HepG2 (cell line): ENCODE measurements around the gene FNIP2. TPM values are rescaled to one million over a fixed set of nuclear protein-coding genes. Genes with fewer than 3 reads are reported as not detected.

Source experiments
- ATAC-seq: fragments of 200-7000 bp; cut with Tn5 transposase; 3 replicates; pipeline ENCODE4 v1.9.1; 2020; ENCODE audit warnings: mild to moderate bottlenecking, moderate library complexity
- BruUV-seq: library from RNA; stranded (reverse); fragments of 400-500 nt; replicated peaks from 2 replicates; lab custom pipeline; 2021; lab: Mats Ljungman, UMichigan
- CTCF ChIA-PET: fragments of 300-600 bp; formaldehyde crosslinking; extraction: SDS; loops from one replicate; lab custom pipeline; 2021; ENCODE audit warnings: low total read pairs, inconsistent platforms, low intra/inter-chr PET ratio; lab: Yijun Ruan, JAX
- POLR2A ChIA-PET: fragments of 350-600 bp; sonication (Branson Sonifier 250); formaldehyde crosslinking; loops from one replicate; lab custom pipeline; 2020; ENCODE audit warnings: antibody characterized with exemption, inconsistent platforms; lab: Yijun Ruan, JAX
- DNase-seq: peaks from one replicate; pipeline ENCODE4 v3.0.0-alpha.2; 2015; ENCODE audit warnings: low spot score
- FAIRE-seq: peaks from 3 replicates; lab custom pipeline; 2011; peaks lifted over from hg19 to GRCh38; lab: Jason Lieb, UNC
- H2AFZ ChIP-seq: one replicate; pipeline ENCODE4 v1.6.1; 2011; ENCODE audit warnings: low read length, inconsistent platforms
- H3K27ac ChIP-seq: fragments of 300-600 bp; 3 replicates; pipeline ENCODE4 v1.8.0; 2011; ENCODE audit warnings: mixed run types, mild to moderate bottlenecking, mixed read lengths, low read length, inconsistent platforms; ENCODE audit not compliant: insufficient read depth; ENCODE audit errors: extremely low read length
- H3K27me3 ChIP-seq, 2 experiments: fragments of 200-600 bp in 1 of 2; 2 replicates in 1 of 2; 3 replicates in 1 of 2; pipeline versions ENCODE4 v1.6.0 to v1.8.0; 2011; ENCODE audit warnings: low read length in 2 of 2, mild to moderate bottlenecking in 2 of 2, moderate library complexity in 2 of 2, inconsistent platforms in 1 of 2; ENCODE audit not compliant: insufficient read depth in 2 of 2, control insufficient read depth in 1 of 2
- H3K36me3 ChIP-seq, 2 experiments: fragments of 200-600 bp in 1 of 2; replicated peaks in 1 of 2; 2 replicates in 1 of 2; 3 replicates in 1 of 2; pipeline versions ENCODE4 v1.5.1 to v1.8.0; 2011; ENCODE audit warnings: low read length in 2 of 2, inconsistent platforms in 1 of 2; ENCODE audit not compliant: insufficient read depth in 2 of 2, control insufficient read depth in 1 of 2
- H3K4me1 ChIP-seq: 2 replicates; pipeline ENCODE4 v1.5.1; 2012; ENCODE audit warnings: low read length, inconsistent platforms; ENCODE audit not compliant: insufficient read depth
- H3K4me2 ChIP-seq: 2 replicates; pipeline ENCODE4 v1.6.0; 2011; ENCODE audit warnings: low read depth, low read length, inconsistent platforms
- H3K4me3 ChIP-seq, 3 experiments: fragments of 200-600 bp in 1 of 3; sonication (generic), shearing (Covaris generic) in 1 of 3; replicated peaks in 1 of 3; 2 replicates each; pipeline ENCODE4 v1.5.1; 2011 to 2016; ENCODE audit warnings: low read length in 3 of 3, inconsistent platforms in 2 of 3, low read depth in 2 of 3, mild to moderate bottlenecking in 2 of 3, control low read depth in 1 of 3, mixed read lengths in 1 of 3; ENCODE audit not compliant: insufficient read depth in 1 of 3
- H3K79me2 ChIP-seq: one replicate; pipeline ENCODE4 v1.6.1; 2011; ENCODE audit warnings: low read length, inconsistent platforms; ENCODE audit not compliant: insufficient read depth
- H3K9ac ChIP-seq: 2 replicates; pipeline ENCODE4 v1.6.0; 2011; ENCODE audit warnings: mild to moderate bottlenecking, low read depth, low read length, inconsistent platforms; ENCODE audit not compliant: insufficient read depth
- H3K9me3 ChIP-seq: 2 replicates; pipeline ENCODE4 v1.5.1; 2012; ENCODE audit warnings: mild to moderate bottlenecking, low read length
- H4K20me1 ChIP-seq: 2 replicates; pipeline ENCODE4 v1.6.0; 2011; ENCODE audit warnings: inconsistent platforms, mild to moderate bottlenecking, low read length, moderate library complexity; ENCODE audit not compliant: insufficient read depth
- BORCS8-MEF2B ChIP-seq: sonication (generic); formaldehyde crosslinking; IDR thresholded peaks from 2 replicates; pipeline ENCODE4 v1.8.0; 2022; ENCODE audit warnings: mild to moderate bottlenecking, missing genetic modification reagents
- MYC ChIP-seq: sonication (generic); formaldehyde crosslinking; IDR thresholded peaks from 2 replicates; pipeline ENCODE4 v1.9.0; 2021; ENCODE audit warnings: missing genetic modification reagents, borderline replicate concordance
- NR1H2 ChIP-seq: sonication (generic); formaldehyde crosslinking; IDR thresholded peaks from 2 replicates; pipeline ENCODE4 v1.8.1; 2022; ENCODE audit warnings: low read depth, missing genetic modification reagents, borderline replicate concordance
- SMC3 ChIP-seq: IDR thresholded peaks from 2 replicates; pipeline ENCODE4 v1.6.1; 2011; ENCODE audit warnings: low read length, improper control_type of control experiment
- STAG1 ChIP-seq: sonication (generic); formaldehyde crosslinking; IDR thresholded peaks from 2 replicates; pipeline ENCODE4 v1.4.0; 2020; ENCODE audit warnings: missing genetic modification reagents
- ZFY ChIP-seq: sonication (generic); formaldehyde crosslinking; IDR thresholded peaks from 2 replicates; pipeline ENCODE4 v1.4.0; 2020; ENCODE audit warnings: missing genetic modification reagents
- WGBS: methylation state at CpG from one replicate; pipeline ENCODE4 v1.1.6; 2017; ENCODE audit warnings: low lambda C conversion rate; 5-methylcytosine and 5-hydroxymethylcytosine counted together
- in situ Hi-C: cut with HindIII; loops from 2 replicates; pipeline ENCODE4 v1.10.0; 2017; ENCODE audit warnings: low pct_unique_long_range_greater_than_20kb; ENCODE audit not compliant: extremely low pct_ligation_motif_present
- intact Hi-C: fragments of 100-400 bp; cut with micrococcal nuclease; formaldehyde crosslinking; loops from one replicate; pipeline ENCODE4 v1.10.0; 2022; ENCODE audit not compliant: unreplicated experiment
- polyA plus RNA-seq, 8 experiments: library from polyadenylated mRNA; depleted of rRNA in 3 of 8; stranded (reverse) in 7 of 8; unstranded in 1 of 8; fragments of >200 nt; fragmentation: Illumina TruSeq in 4 of 8; extraction: Trizol in 4 of 8; gene quantifications; 2 replicates each; pipeline versions ENCODE4 v1.2.1 to v1.2.3, GENCODE V29; 2011 to 2016; ENCODE audit warnings: low read depth in 4 of 8, missing spikeins in 1 of 8, mixed read lengths in 1 of 8; ENCODE audit not compliant: insufficient read depth in 1 of 8
- total RNA-seq, 5 experiments: library from RNA; depleted of rRNA; stranded (reverse); fragments of >200 nt; fragmentation: Illumina TruSeq; extraction: Trizol; gene quantifications; 2 replicates each; pipeline ENCODE4 v1.2.3, GENCODE V29; 2016; ENCODE audit warnings: low read depth in 1 of 5
- TF ChIP-seq, protein P1 (sequence below): sonication (generic); formaldehyde crosslinking; IDR thresholded peaks from 2 replicates; pipeline ENCODE4 v1.4.0; 2020; ENCODE audit warnings: mild to moderate bottlenecking, missing genetic modification reagents
- TF ChIP-seq, protein P2 (sequence below): sonication (generic); formaldehyde crosslinking; IDR thresholded peaks from 2 replicates; pipeline ENCODE4 v1.5.1; 2020; ENCODE audit warnings: missing genetic modification reagents, mild to moderate bottlenecking, borderline replicate concordance
- TF ChIP-seq, protein P3 (sequence below): sonication (generic); formaldehyde crosslinking; IDR thresholded peaks from 2 replicates; pipeline ENCODE4 v1.5.0; 2020; ENCODE audit warnings: mild to moderate bottlenecking, missing genetic modification reagents, moderate library complexity

Gene FNIP2
- total and polyA plus RNA-seq, 2 of the 13 experiments (the other 11 are each of a cell fraction or from before 2014, with no cell fraction given) = 15.5 to 21.0 TPM

DNA sequence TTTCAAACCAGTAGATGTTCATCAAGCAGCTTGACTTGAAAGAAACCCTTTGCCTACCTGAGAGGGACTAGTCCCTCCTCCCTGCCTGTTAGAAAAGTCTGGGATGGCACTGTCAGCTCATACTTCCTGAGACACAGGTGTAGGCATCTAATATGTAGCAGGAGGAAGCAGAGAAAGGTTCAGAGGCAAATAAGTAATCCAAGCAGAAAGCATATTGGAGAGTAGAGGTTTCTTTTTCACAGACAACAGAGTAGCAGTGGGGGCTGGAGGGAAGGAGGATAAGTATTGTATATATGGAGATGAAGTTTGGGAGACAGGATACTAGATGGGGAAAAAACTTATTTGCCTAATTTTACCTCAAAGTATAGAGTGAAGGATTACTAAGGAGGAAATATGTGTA, 81.5 kb downstream of the FNIP2 start (continued):
- no peak for TF ChIP-seq MYC (CRISPR knock-in tag)

DNA sequence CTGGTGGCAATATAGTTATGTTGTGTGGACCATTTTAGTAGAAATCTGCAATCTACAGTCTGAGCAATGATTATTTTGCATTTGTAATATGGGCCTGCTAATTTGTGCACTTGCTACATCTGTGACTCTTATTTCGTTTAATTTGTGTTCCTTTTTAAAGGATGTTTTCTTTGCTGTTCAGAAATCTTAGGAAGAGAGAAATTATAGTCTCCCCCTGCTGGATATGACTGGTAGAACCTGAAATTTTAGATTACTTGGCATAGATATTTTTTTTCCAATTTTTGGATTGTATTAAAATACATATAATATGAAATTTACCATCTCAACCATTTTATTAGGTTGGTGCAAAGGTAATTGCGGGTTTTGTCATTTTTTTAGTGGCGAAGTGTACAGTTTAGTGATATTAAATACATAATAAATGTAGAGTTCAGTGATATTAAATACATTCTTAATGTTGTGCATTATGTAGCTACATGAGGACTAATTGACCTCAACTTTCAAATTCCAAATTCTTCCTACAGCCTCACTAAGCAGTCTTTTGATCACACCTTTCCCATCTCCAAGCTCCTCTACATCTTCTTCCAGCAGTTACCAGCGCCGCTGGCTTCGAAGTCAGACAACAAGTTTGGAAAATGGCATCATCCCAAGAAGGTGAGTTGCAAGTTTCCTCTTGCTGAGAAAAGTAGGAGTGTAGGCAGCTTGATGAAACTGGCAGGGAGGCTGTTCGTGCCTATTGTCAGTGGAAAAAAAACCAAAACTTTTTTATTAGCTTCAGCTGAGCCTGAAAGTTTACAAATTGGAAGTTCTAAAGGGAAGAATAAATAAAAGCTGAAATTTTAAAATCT, 82.2 kb downstream of the FNIP2 start:
- no peaks in the 10 kb centered on the region for H3K27me3 ChIP-seq
- in situ Hi-C loops = loop anchor here (5.0 to 25.0 kb wide), 3 partner anchors 164 to 586 kb away; no protein-coding TSS in a partner anchor
- DNase-seq (no peak), FAIRE-seq (peak; percentile 12), ATAC-seq (no peak; the same call in 2 of the 3 replicates)
- ChIA-PET POLR2A (interaction anchor here (1.5 kb wide), 1 partner anchor 83 kb away, joined by 3 read pairs; the partner anchor contains the start of gene FNIP2), CTCF (interaction anchor here (0.7 to 2.3 kb wide), 2 partner anchors 121 to 351 kb away, joined by 3 to 30 read pairs; no protein-coding TSS in a partner anchor)
- no peaks in the 10 kb centered on the region for H3K9me3 ChIP-seq
- 63% methylated on average over 7 of the region's 7 CpGs for WGBS
- H2AFZ ChIP-seq = no peak overlapping the region
- intact Hi-C loops = loop anchor here (1.0 to 10.0 kb wide), 3 partner anchors 121 to 464 kb away; no protein-coding TSS in a partner anchor
- H3K4me1 ChIP-seq = peaks cover 3% of the 10 kb centered on the region; the same call in 1 of the 2 replicates
- H3K79me2 ChIP-seq = no peaks in the 10 kb centered on the region
- TF ChIP-seq BORCS8-MEF2B (CRISPR knock-in tag) (no peak), SMC3 (peak; percentile 69), ZFY (CRISPR knock-in tag) (no peak), STAG1 (CRISPR knock-in tag) (peak; percentile 74), NR1H2 (no peak)
- TF ChIP-seq, protein P1, sequence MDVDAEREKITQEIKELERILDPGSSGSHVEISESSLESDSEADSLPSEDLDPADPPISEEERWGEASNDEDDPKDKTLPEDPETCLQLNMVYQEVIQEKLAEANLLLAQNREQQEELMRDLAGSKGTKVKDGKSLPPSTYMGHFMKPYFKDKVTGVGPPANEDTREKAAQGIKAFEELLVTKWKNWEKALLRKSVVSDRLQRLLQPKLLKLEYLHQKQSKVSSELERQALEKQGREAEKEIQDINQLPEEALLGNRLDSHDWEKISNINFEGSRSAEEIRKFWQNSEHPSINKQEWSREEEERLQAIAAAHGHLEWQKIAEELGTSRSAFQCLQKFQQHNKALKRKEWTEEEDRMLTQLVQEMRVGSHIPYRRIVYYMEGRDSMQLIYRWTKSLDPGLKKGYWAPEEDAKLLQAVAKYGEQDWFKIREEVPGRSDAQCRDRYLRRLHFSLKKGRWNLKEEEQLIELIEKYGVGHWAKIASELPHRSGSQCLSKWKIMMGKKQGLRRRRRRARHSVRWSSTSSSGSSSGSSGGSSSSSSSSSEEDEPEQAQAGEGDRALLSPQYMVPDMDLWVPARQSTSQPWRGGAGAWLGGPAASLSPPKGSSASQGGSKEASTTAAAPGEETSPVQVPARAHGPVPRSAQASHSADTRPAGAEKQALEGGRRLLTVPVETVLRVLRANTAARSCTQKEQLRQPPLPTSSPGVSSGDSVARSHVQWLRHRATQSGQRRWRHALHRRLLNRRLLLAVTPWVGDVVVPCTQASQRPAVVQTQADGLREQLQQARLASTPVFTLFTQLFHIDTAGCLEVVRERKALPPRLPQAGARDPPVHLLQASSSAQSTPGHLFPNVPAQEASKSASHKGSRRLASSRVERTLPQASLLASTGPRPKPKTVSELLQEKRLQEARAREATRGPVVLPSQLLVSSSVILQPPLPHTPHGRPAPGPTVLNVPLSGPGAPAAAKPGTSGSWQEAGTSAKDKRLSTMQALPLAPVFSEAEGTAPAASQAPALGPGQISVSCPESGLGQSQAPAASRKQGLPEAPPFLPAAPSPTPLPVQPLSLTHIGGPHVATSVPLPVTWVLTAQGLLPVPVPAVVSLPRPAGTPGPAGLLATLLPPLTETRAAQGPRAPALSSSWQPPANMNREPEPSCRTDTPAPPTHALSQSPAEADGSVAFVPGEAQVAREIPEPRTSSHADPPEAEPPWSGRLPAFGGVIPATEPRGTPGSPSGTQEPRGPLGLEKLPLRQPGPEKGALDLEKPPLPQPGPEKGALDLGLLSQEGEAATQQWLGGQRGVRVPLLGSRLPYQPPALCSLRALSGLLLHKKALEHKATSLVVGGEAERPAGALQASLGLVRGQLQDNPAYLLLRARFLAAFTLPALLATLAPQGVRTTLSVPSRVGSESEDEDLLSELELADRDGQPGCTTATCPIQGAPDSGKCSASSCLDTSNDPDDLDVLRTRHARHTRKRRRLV = no peak
- TF ChIP-seq, protein P2, sequence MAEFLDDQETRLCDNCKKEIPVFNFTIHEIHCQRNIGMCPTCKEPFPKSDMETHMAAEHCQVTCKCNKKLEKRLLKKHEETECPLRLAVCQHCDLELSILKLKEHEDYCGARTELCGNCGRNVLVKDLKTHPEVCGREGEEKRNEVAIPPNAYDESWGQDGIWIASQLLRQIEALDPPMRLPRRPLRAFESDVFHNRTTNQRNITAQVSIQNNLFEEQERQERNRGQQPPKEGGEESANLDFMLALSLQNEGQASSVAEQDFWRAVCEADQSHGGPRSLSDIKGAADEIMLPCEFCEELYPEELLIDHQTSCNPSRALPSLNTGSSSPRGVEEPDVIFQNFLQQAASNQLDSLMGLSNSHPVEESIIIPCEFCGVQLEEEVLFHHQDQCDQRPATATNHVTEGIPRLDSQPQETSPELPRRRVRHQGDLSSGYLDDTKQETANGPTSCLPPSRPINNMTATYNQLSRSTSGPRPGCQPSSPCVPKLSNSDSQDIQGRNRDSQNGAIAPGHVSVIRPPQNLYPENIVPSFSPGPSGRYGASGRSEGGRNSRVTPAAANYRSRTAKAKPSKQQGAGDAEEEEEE (CRISPR knock-in tag) = no peak
- TF ChIP-seq, protein P3, sequence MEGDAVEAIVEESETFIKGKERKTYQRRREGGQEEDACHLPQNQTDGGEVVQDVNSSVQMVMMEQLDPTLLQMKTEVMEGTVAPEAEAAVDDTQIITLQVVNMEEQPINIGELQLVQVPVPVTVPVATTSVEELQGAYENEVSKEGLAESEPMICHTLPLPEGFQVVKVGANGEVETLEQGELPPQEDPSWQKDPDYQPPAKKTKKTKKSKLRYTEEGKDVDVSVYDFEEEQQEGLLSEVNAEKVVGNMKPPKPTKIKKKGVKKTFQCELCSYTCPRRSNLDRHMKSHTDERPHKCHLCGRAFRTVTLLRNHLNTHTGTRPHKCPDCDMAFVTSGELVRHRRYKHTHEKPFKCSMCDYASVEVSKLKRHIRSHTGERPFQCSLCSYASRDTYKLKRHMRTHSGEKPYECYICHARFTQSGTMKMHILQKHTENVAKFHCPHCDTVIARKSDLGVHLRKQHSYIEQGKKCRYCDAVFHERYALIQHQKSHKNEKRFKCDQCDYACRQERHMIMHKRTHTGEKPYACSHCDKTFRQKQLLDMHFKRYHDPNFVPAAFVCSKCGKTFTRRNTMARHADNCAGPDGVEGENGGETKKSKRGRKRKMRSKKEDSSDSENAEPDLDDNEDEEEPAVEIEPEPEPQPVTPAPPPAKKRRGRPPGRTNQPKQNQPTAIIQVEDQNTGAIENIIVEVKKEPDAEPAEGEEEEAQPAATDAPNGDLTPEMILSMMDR = peak; percentile 47
- BruUV-seq = no TSS peak
- H3K4me3 ChIP-seq = no peak overlapping the region
- H3K4me2 ChIP-seq = no peak overlapping the region
- H3K9ac ChIP-seq = no peak overlapping the region
- H4K20me1 ChIP-seq = no peaks in the 10 kb centered on the region
- no peak overlapping the region for H3K27ac ChIP-seq
- H3K36me3 ChIP-seq = peaks cover 5 to 32% of the 10 kb centered on the region in 2 experiments
